Skin epidermis (tissue), 12 donors: ENCODE measurements around the gene MGAT3.
A peak's percentile ranks its signal among the peaks of the same experiment; 100 is the strongest.

ENCODE experiments used
- H3K27ac ChIP-seq, 21 experiments: fragments of 200-600 bp; sonication (generic) in 11 of 21; one replicate each; pipeline ENCODE4 v1.5.0; 2020; ENCODE audit warnings: mild to moderate bottlenecking in 3 of 21, inconsistent platforms in 2 of 21, moderate library complexity in 2 of 21
- H3K4me3 ChIP-seq, 7 experiments: fragments of 200-600 bp; sonication (generic) in 2 of 7; one replicate each; pipeline ENCODE4 v1.5.0; 2020; ENCODE audit warnings: inconsistent platforms in 2 of 7, mild to moderate bottlenecking in 2 of 7, moderate library complexity in 1 of 7

The MGAT3 gene

DNA sequence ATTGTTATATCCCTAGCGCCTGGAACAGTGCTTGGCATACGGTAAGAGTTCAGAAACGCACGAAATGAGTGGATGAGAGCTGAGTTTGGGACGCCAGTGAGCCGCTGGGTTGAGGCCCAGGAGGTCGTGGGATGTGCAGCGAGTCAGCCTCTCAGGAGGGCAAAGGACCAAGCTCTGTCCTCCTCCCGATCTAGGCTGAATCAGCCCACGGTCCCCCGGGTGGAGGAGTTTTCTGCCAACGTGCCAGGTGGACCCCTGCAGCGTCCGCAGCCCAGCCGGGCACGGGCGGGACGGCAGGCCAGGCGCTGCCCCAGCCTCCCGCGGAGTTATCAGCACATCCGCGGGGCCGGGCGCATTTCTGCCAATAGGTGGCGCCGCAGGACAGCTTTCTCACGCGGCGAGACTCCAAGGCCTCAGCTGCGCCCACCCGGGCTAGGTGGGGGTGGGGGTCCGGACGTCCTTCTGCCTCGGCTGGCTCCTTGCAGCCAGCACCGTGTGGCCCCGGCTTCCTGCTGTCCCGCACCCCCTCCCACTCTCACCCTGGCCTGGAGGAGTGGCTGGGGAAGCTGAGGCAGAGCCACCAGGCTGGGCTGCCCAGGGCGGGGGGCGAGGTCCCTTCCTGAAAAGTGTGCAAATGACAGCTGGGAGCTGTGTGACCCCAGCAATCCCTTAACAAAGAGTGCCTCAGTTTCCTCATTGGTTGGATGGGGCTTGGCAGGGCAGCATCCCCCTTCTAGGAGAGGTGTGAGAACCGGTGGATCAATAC lies 78.0 kb downstream of the MGAT3 start:
- Histone ChIP-seq H3K27ac (peak overlapping the region in 3 of 21 experiments; percentile 16 to 43 (median 18)), H3K4me3 (no peak overlapping the region)

DNA sequence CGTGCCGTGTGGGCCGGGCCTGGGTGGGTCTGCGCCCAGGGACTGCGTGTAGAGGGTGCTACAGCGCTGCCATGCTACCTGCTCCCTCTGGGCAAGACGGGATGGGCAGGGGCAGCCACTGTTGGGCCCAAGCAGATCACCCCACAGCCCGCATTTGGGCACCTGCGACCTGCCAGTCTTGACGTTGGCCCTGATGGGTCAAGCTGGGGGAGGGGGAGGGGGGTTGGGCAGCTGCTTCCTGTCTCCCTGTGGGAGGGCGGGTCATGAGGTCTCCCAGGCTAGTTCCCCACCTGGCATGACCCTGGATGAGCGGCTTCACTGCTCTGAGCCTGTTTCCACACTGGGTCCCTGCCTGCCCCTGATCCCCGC lies 78.5 kb downstream of the MGAT3 start:
- Histone ChIP-seq H3K27ac (no peak overlapping the region), H3K4me3 (no peak overlapping the region)

DNA sequence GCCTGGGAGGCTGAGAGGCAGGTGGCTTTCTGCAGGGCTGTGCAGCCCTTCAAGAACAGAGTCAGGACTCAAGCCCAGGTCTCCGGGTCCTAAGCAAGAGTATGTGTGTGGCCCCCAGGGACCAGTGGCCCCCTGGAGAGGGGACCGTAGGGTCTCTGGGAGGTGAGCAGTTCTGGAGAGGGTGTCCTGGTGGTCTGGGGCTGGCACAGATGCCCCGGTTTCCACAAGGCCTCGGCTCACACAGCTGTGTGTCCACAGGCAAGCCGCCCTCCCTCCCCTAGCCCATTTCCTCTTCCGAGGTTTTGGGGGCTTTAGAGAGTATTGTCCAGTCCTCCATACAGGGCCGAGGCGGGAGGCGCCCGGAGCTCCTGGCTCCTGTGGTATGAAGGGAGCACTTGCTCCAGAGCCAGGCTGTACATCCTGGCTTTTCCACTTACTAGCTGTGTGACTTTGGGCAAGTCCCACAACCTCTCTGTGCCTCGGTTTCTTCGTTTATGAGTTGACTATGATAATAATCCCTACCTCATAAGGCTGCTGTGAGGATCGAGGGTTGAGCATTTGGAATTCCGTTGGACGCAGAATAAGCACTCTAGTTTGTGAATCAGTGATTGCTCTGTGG lies 79.1 kb downstream of the MGAT3 start:
- H3K27ac ChIP-seq = no peak overlapping the region
- no peak overlapping the region for H3K4me3 ChIP-seq

DNA sequence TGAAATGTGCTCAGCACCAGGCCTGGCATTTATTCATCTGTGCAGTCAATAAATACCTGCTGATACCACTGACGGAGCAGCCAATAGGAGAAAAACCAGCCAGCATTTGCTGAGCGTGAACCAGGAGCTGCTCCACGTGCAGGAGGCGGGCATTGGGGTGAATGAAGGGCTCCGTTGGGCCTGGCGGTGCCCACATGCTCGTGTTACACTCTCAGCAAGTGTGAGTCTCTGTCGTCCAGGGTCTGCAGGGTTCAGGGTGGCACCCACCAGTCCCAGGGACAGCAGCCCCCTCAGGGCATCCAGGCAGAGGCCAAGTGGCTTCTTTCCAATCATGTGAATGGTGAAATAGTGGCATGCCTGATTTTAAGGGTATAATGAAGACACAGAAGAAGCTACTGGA lies 79.9 kb downstream of the MGAT3 start:
- Histone ChIP-seq H3K4me3 (no peak overlapping the region), H3K27ac (no peak overlapping the region)

DNA sequence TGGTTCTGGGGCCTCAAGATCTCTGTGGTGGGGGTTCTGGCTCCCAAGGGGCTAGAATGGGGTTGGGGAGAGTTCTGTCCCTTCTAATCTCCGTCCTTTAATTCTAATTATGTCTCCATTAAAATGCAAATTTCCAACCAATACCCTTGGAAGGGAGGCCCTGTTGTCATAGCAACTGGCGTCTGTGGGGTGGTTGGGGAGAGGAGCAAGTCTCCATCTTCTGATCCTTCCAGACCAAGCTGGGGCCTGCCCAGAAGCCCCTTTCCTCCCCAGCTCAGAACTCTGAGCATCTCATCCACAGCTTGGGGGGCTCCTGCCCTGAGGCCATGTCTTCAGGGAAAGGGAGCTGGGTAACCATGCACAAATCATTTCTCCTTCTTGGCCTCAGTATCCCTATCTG lies 81.2 kb downstream of the MGAT3 start:
- Histone ChIP-seq H3K27ac (no peak overlapping the region), H3K4me3 (no peak overlapping the region)
